GM23248 (cell line): ENCODE data around the gene RAD51B. TPM values are rescaled to one million over a fixed set of nuclear protein-coding genes. Genes with fewer than 3 reads are reported as not detected.
A peak's percentile ranks its signal among the peaks of the same experiment; 100 is the strongest.

ENCODE experiments used
- DNase-seq: peaks from one replicate; pipeline ENCODE4 v3.0.0-alpha.2; 2015
- H2AFZ ChIP-seq: fragments of 200-600 bp; sonication (generic); 2 replicates; pipeline ENCODE4 v1.6.1; 2016; ENCODE audit warnings: antibody characterized with exemption
- H3F3A ChIP-seq: fragments of 200-600 bp; sonication (generic); 2 replicates; pipeline ENCODE4 v1.6.1; 2016; ENCODE audit warnings: mild to moderate bottlenecking, antibody characterized with exemption, mixed run types; ENCODE audit not compliant: insufficient read depth
- H3K27ac ChIP-seq: fragments of 200-600 bp; sonication (generic); 2 replicates; pipeline ENCODE4 v1.5.1; 2016; ENCODE audit warnings: mild to moderate bottlenecking
- H3K27me3 ChIP-seq: fragments of 200-600 bp; sonication (generic); replicated peaks from 2 replicates; pipeline ENCODE4 v1.6.1; 2016; ENCODE audit warnings: mild to moderate bottlenecking; ENCODE audit not compliant: insufficient read depth
- H3K36me3 ChIP-seq: fragments of 200-600 bp; sonication (generic); 2 replicates; pipeline ENCODE4 v1.6.1; 2016; ENCODE audit warnings: low read depth, mild to moderate bottlenecking
- H3K4me1 ChIP-seq: fragments of 200-600 bp; sonication (generic); 2 replicates; pipeline ENCODE4 v1.6.1; 2016; ENCODE audit warnings: mild to moderate bottlenecking; ENCODE audit not compliant: insufficient read depth
- H3K4me2 ChIP-seq: fragments of 200-600 bp; sonication (generic); one replicate; pipeline ENCODE4 v1.6.1; 2016; ENCODE audit warnings: mild to moderate bottlenecking; ENCODE audit not compliant: unreplicated experiment
- H3K4me3 ChIP-seq: fragments of 200-600 bp; sonication (generic); 2 replicates; pipeline ENCODE4 v1.5.1; 2016; ENCODE audit warnings: mild to moderate bottlenecking
- H3K79me2 ChIP-seq: fragments of 200-600 bp; sonication (generic); 2 replicates; pipeline ENCODE4 v1.6.1; 2016; ENCODE audit warnings: mild to moderate bottlenecking; ENCODE audit not compliant: insufficient read depth
- H3K9ac ChIP-seq: fragments of 200-600 bp; sonication (generic); 2 replicates; pipeline ENCODE4 v1.6.1; 2016; ENCODE audit warnings: mild to moderate bottlenecking
- H3K9me2 ChIP-seq: fragments of 200-600 bp; sonication (generic); 2 replicates; pipeline ENCODE4 v1.6.1; 2016; ENCODE audit warnings: mixed run types, mild to moderate bottlenecking, moderate library complexity; ENCODE audit not compliant: insufficient read depth
- H3K9me3 ChIP-seq: fragments of 200-600 bp; sonication (generic); one replicate; pipeline ENCODE4 v1.6.1; 2017; ENCODE audit warnings: low read depth
- H4K20me1 ChIP-seq: fragments of 200-600 bp; sonication (generic); 2 replicates; pipeline ENCODE4 v1.6.0; 2016; ENCODE audit not compliant: insufficient read depth
- EZH2 ChIP-seq: fragments of 200-600 bp; sonication (generic); IDR thresholded peaks from 2 replicates; pipeline ENCODE4 v1.6.1; 2018; ENCODE audit warnings: antibody characterized with exemption, mild to moderate bottlenecking; ENCODE audit not compliant: insufficient read depth, poor library complexity, severe bottlenecking
- EZH2phosphoT487 ChIP-seq: fragments of 200-600 bp; sonication (generic); IDR thresholded peaks from 2 replicates; pipeline ENCODE4 v1.6.1; 2018; ENCODE audit warnings: antibody characterized with exemption, moderate library complexity, mild to moderate bottlenecking, low read depth; ENCODE audit not compliant: insufficient read depth
- WGBS, 2 experiments: methylation state at CpG; one replicate each; pipeline ENCODE4 v1.1.6; 2015 to 2017; ENCODE audit warnings: low lambda C conversion rate in 2 of 2, low coverage in 1 of 2; ENCODE audit errors: missing lambda C conversion rate in 2 of 2; 5-methylcytosine and 5-hydroxymethylcytosine counted together
- in situ Hi-C: fragments of 300-500 bp; cut with MboI; formaldehyde crosslinking; loops from 2 replicates; pipeline ENCODE4 v1.15.0; 2020
- polyA plus RNA-seq: library from polyadenylated mRNA; unstranded; fragments of >200 nt; fragmentation: Nextera tagmentation; extraction: Ambion mirVana; gene quantifications from 2 replicates; pipeline ENCODE4 v1.2.1, GENCODE V29; 2016
- total RNA-seq: library from RNA; depleted of rRNA; stranded (reverse); fragments of >200 nt; shearing (Covaris generic); gene quantifications from 2 replicates; pipeline ENCODE4 v1.2.3, GENCODE V29; 2014

RAD51B gene
- total and polyA plus RNA-seq, 2 experiments from 2014 or later = 4.0 to 8.8 TPM

GRCh38 chr14:68145036-68145435, 325.5 kb downstream of the RAD51B start:
- DNase-seq = no peak

GRCh38 chr14:68145539-68145938, 326.0 kb downstream of the RAD51B start:
- Histone ChIP-seq H3K4me2 (peak overlapping the region; percentile 31), H3K27ac (peak overlapping the region; percentile 11; the same call in 1 of the 2 replicates)
- in situ Hi-C loops = no loop called here

More at GRCh38 chr14:68145036-68145435, 325.5 kb downstream of the RAD51B start:
- in situ Hi-C loops = no loop called here
- H3K9ac ChIP-seq = no peak overlapping the region
- no peaks in the 10 kb centered on the region for H3K79me2 ChIP-seq
- no peak overlapping the region for H3K27ac ChIP-seq
- H4K20me1 ChIP-seq = no peaks in the 10 kb centered on the region
- H2AFZ ChIP-seq = no peak overlapping the region
- no peaks in the 10 kb centered on the region for H3K27me3 ChIP-seq
- peaks cover 77% of the 10 kb centered on the region for H3F3A ChIP-seq
- TF ChIP-seq EZH2 (no peak), EZH2phosphoT487 (no peak)
- H3K4me1 ChIP-seq = peaks cover 78% of the 10 kb centered on the region
- H3K9me2 ChIP-seq = no peaks in the 10 kb centered on the region
- H3K4me2 ChIP-seq = peak overlapping the region; percentile 31
- WGBS, 2 experiments = 80 to 88% methylated on average over 2 of the region's 2 CpGs
- no peak overlapping the region for H3K4me3 ChIP-seq
- H3K9me3 ChIP-seq = no peaks in the 10 kb centered on the region
- H3K36me3 ChIP-seq = no peaks in the 10 kb centered on the region

GRCh38 chr14:68146818-68147217, 327.2 kb downstream of the RAD51B start:
- peak; percentile 96 for DNase-seq
- Histone ChIP-seq H3K79me2 (no peaks in the 10 kb centered on the region), H3K4me2 (peak overlapping the region; percentile 83), H3K9me3 (no peaks in the 10 kb centered on the region), H3K4me1 (peaks cover 62% of the 10 kb centered on the region), H3K27ac (peak overlapping the region; percentile 85), H3K9me2 (no peaks in the 10 kb centered on the region), H3K27me3 (no peaks in the 10 kb centered on the region), H3K4me3 (peak overlapping the region; percentile 53), H2AFZ (no peak overlapping the region), H3K36me3 (no peaks in the 10 kb centered on the region), H4K20me1 (no peaks in the 10 kb centered on the region), H3F3A (peaks cover 62% of the 10 kb centered on the region), H3K9ac (peak overlapping the region; percentile 58)
- TF ChIP-seq EZH2 (no peak), EZH2phosphoT487 (no peak)
- in situ Hi-C loops = no loop called here
- 0 to 1% methylated on average over 3 of the region's 3 CpGs for WGBS, 2 experiments

More at GRCh38 chr14:68145539-68145938, 326.0 kb downstream of the RAD51B start:
- Histone ChIP-seq H2AFZ (no peak overlapping the region), H3K79me2 (no peaks in the 10 kb centered on the region), H3K4me1 (peaks cover 75% of the 10 kb centered on the region), H3K9me3 (no peaks in the 10 kb centered on the region), H3K9ac (no peak overlapping the region), H4K20me1 (no peaks in the 10 kb centered on the region), H3K36me3 (no peaks in the 10 kb centered on the region), H3K27me3 (no peaks in the 10 kb centered on the region), H3K9me2 (no peaks in the 10 kb centered on the region), H3F3A (peaks cover 74% of the 10 kb centered on the region), H3K4me3 (no peak overlapping the region)
- peak; percentile 53 for DNase-seq
- TF ChIP-seq EZH2 (no peak), EZH2phosphoT487 (no peak)

- peak overlapping the region; percentile 85 for H3K27ac ChIP-seq
- H3K27me3 ChIP-seq = no peaks in the 10 kb centered on the region
- H3K9me2 ChIP-seq = no peaks in the 10 kb centered on the region
- H3K9ac ChIP-seq = peak overlapping the region; percentile 58
- TF ChIP-seq EZH2 (no peak), EZH2phosphoT487 (no peak)
- H3K9me3 ChIP-seq = no peaks in the 10 kb centered on the region
- peak; percentile 54 for DNase-seq
- H3K4me2 ChIP-seq = peak overlapping the region; percentile 83
- peaks cover 59% of the 10 kb centered on the region for H3F3A ChIP-seq
- H3K79me2 ChIP-seq = no peaks in the 10 kb centered on the region
- no peaks in the 10 kb centered on the region for H4K20me1 ChIP-seq
- in situ Hi-C loops = no loop called here
- peak overlapping the region; percentile 53 for H3K4me3 ChIP-seq
- no peaks in the 10 kb centered on the region for H3K36me3 ChIP-seq
- H2AFZ ChIP-seq = no peak overlapping the region
- H3K4me1 ChIP-seq = peaks cover 57% of the 10 kb centered on the region
Measured at GRCh38 chr14:68147303-68147702, 327.7 kb downstream of the RAD51B start.

- no peaks in the 10 kb centered on the region for H3K36me3 ChIP-seq
- WGBS, 2 experiments = 94 to 97% methylated on average over 3 of the region's 3 CpGs
- peak overlapping the region; percentile 85 for H3K27ac ChIP-seq
- H3K9ac ChIP-seq = no peak overlapping the region
- H3K9me3 ChIP-seq = no peaks in the 10 kb centered on the region
- peak; percentile 63 for DNase-seq
- H3K79me2 ChIP-seq = no peaks in the 10 kb centered on the region
- no peak overlapping the region for H3K4me3 ChIP-seq
- H3K4me2 ChIP-seq = no peak overlapping the region
- H2AFZ ChIP-seq = no peak overlapping the region
- H4K20me1 ChIP-seq = no peaks in the 10 kb centered on the region
- TF ChIP-seq EZH2 (no peak), EZH2phosphoT487 (no peak)
- in situ Hi-C loops = no loop called here
- no peaks in the 10 kb centered on the region for H3K9me2 ChIP-seq
- H3F3A ChIP-seq = peaks cover 56% of the 10 kb centered on the region
- no peaks in the 10 kb centered on the region for H3K27me3 ChIP-seq
- peaks cover 47% of the 10 kb centered on the region for H3K4me1 ChIP-seq
Measured at GRCh38 chr14:68148276-68148675, 328.7 kb downstream of the RAD51B start.
